ENCODE results near the gene GALE.

DNA sequence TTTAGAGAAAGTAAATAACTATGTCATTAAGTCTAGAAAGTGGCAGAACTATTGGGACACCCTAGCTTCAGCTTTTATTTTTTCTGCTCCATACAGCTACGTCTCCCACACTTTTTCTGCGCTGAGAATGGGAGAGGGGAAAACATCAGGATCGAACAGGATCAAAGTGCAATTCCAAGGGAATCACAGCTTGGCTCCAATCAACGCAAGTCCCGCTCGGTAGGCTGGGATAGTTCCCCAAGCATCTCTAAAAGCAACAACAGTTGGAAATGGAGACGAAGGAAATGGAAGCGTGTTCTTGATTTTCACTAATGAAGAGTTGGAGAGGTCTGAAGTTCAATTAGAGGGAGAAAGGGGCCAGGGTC, 24.1 kb upstream of the GALE start:
- TF ChIP-seq, protein P1, sequence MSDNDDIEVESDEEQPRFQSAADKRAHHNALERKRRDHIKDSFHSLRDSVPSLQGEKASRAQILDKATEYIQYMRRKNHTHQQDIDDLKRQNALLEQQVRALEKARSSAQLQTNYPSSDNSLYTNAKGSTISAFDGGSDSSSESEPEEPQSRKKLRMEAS (IDR thresholded peaks at IDR 0.05; ENCODE audit: low read depth, low read length), result no peak
- TF ChIP-seq CTCF (IDR thresholded peaks at IDR 0.05; ENCODE audit: low read depth, low read length) (no peak), POLR2A (IDR thresholded peaks at IDR 0.05; ENCODE audit: extremely low read depth, insufficient read length) (no peak), MYC (IDR thresholded peaks at IDR 0.05; ENCODE audit: low read depth, low read length) (no peak)
